ENCODE data around the gene HCST. TPM values are rescaled to one million over a fixed set of nuclear protein-coding genes. Genes with fewer than 3 reads are reported as not detected.

The HCST gene
- total and polyA plus RNA-seq, 2 of the 13 experiments (the other 11 are each of a cell fraction or from before 2014, with no cell fraction given): 0.24 to 1.2 TPM

- TF ChIP-seq EEA1 (CRISPR knock-in tag; IDR thresholded peaks at IDR 0.05; ENCODE audit: borderline replicate concordance) (peak; percentile 25; the same call in 1 of the 2 replicates), YEATS2 (CRISPR knock-in tag; IDR thresholded peaks at IDR 0.05; ENCODE audit: borderline replicate concordance) (no peak), MZF1 (CRISPR knock-in tag; IDR thresholded peaks at IDR 0.05; ENCODE audit: borderline replicate concordance) (no peak), ZNF703 (CRISPR knock-in tag; IDR thresholded peaks at IDR 0.05; ENCODE audit: borderline replicate concordance) (no peak), NR2C2 (CRISPR knock-in tag; IDR thresholded peaks at IDR 0.05; ENCODE audit: borderline replicate concordance) (0 out of 2 replicates have a peak, but pooled peaks have one; percentile 27), ESRRA (CRISPR knock-in tag; IDR thresholded peaks at IDR 0.05; ENCODE audit: low read depth) (no peak), HNRNPLL (IDR thresholded peaks at IDR 0.05; ENCODE audit: low read depth, low read length, poor library complexity, severe bottlenecking) (peak; percentile 62), MXD3 (CRISPR knock-in tag; IDR thresholded peaks at IDR 0.05) (0 out of 2 replicates have a peak, but pooled peaks have one; percentile 15), PRDM10 (CRISPR knock-in tag; IDR thresholded peaks at IDR 0.05; ENCODE audit: low read depth) (no peak), CAMTA2 (CRISPR knock-in tag; IDR thresholded peaks at IDR 0.05; ENCODE audit: borderline replicate concordance) (no peak), DR1 (CRISPR knock-in tag; IDR thresholded peaks at IDR 0.05) (peak; percentile 39; the same call in 1 of the 2 replicates), CBX2 (IDR thresholded peaks at IDR 0.05; ENCODE audit: low read depth, low read length) (no peak), CBX2 (CRISPR knock-in tag; IDR thresholded peaks at IDR 0.05; ENCODE audit: low read depth) (no peak), NFKBIZ (CRISPR knock-in tag; IDR thresholded peaks at IDR 0.05) (no peak), ZMYM2 (CRISPR knock-in tag; IDR thresholded peaks at IDR 0.05) (peak; percentile 51; the same call in 1 of the 2 replicates), ZNF17 (CRISPR knock-in tag; IDR thresholded peaks at IDR 0.05) (no peak), ZNF773 (CRISPR knock-in tag; IDR thresholded peaks at IDR 0.05; ENCODE audit: borderline replicate concordance) (0 out of 2 replicates have a peak, but pooled peaks have one; percentile 47), ZC3H4 (CRISPR knock-in tag; IDR thresholded peaks at IDR 0.05; ENCODE audit: borderline replicate concordance) (no peak), ZNF143 (CRISPR knock-in tag; IDR thresholded peaks at IDR 0.05) (no peak)
- TF ChIP-seq, protein P1, sequence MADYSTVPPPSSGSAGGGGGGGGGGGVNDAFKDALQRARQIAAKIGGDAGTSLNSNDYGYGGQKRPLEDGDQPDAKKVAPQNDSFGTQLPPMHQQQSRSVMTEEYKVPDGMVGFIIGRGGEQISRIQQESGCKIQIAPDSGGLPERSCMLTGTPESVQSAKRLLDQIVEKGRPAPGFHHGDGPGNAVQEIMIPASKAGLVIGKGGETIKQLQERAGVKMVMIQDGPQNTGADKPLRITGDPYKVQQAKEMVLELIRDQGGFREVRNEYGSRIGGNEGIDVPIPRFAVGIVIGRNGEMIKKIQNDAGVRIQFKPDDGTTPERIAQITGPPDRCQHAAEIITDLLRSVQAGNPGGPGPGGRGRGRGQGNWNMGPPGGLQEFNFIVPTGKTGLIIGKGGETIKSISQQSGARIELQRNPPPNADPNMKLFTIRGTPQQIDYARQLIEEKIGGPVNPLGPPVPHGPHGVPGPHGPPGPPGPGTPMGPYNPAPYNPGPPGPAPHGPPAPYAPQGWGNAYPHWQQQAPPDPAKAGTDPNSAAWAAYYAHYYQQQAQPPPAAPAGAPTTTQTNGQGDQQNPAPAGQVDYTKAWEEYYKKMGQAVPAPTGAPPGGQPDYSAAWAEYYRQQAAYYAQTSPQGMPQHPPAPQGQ (CRISPR knock-in tag; IDR thresholded peaks at IDR 0.05; ENCODE audit: borderline replicate concordance): no peak
- TF ChIP-seq, protein P2, sequence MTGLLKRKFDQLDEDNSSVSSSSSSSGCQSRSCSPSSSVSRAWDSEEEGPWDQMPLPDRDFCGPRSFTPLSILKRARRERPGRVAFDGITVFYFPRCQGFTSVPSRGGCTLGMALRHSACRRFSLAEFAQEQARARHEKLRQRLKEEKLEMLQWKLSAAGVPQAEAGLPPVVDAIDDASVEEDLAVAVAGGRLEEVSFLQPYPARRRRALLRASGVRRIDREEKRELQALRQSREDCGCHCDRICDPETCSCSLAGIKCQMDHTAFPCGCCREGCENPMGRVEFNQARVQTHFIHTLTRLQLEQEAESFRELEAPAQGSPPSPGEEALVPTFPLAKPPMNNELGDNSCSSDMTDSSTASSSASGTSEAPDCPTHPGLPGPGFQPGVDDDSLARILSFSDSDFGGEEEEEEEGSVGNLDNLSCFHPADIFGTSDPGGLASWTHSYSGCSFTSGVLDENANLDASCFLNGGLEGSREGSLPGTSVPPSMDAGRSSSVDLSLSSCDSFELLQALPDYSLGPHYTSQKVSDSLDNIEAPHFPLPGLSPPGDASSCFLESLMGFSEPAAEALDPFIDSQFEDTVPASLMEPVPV (CRISPR knock-in tag; IDR thresholded peaks at IDR 0.05): 0 out of 2 replicates have a peak, but pooled peaks have one; percentile 38
Measured at GRCh38 chr19:35860818-35861639, 41.3 kb upstream of the HCST start (continued).
